NOMO-1 treated with DMSO at 0.1 percent for 48 hours (cell line): ENCODE data around the gene NFKBIL1.

Source experiments
- DNase-seq: peaks from one replicate; lab custom pipeline; 2025; ENCODE audit not compliant: unreplicated experiment; lab: John Stamatoyannopoulos, UW

Gene NFKBIL1

DNA sequence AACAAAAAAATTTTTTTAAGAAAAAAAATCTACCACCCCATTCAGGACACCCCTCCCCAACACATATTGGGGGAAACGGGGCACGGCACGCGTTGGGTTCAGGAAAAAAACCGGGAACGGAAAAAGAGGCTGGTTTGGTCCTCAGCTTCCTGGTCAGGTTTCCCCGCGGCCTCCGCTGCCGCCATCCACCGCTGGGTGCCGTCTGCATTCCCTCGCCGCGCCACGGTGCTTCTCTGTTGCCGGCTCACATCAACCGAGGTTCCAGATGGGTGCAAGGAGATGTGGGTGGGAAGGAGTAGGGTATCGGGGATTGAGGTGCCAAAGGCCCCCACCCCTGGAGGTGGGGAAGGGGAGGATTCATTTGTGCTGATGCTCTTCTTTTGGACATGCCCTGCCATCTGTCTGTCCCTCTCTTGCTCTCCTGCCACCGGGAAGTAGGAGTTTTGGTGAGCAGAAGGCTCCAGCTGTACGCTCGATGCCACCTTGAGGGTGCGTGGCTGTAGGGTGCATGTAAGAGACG, 12.8 kb upstream of the NFKBIL1 start:
- DNase-seq, result no peak

DNA sequence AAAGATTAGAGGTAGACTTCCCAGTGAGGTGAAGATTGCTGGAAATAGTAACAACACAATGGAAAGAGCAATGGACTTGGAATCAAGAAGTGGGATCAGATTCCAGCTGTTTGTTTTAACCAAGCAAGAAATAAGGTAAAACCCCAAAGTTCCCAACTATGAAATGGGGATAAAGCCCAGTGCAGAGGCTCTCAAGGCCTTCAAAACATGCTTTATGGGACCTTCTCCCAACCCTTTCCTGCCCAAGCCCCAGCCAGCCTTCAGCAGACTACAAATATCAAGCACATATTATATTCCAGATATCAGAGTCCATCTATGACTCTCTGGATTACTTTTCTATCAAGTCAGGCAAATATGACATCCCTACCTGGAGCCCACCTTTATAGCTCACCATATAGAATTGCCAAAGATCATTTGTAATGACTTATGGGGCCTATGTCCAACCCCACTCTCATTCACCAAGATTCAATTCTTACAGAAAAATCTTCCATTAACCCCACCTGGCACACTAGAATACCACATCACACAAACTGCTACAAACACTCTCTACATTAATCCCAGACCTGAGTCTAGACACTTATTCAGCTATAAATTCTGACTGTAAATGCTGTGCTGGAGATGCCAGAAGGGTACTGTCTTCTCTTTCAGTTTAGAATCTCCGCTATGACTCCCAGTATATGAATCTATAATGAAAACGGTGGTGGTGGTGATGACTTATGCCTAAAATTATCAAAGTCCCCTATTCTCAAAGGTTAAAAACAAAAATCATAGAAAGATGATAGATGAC, 11.7 kb upstream of the NFKBIL1 start:
- DNase-seq, result no peak

DNA sequence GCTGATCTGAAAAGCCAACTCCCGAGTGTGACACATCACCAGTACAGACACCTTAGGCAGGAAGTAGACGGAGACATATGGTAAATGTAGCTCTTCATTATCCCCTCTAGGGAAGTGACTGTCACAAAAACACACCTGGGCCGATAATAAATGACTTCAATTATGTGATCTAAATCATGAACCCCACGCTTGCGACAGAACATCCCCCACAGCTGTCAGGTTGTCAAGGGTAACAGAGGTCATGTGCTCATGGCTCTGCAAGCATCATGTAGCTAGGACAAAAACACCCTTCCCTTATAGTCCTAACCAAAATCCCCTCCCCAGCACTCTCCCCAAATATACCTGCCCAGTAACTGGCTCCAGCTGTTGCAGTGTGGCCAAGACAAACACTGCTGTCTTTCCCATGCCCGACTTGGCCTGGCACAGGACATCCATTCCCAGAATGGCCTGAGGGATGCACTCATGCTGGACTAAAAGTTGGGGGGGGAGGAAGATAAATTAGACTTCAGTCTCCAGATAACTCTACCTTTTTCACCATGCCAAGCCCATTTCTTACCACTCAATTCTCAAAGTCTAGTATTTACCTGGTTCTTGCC, 8.5 kb upstream of the NFKBIL1 start:
- DNase-seq, result no peak

DNA sequence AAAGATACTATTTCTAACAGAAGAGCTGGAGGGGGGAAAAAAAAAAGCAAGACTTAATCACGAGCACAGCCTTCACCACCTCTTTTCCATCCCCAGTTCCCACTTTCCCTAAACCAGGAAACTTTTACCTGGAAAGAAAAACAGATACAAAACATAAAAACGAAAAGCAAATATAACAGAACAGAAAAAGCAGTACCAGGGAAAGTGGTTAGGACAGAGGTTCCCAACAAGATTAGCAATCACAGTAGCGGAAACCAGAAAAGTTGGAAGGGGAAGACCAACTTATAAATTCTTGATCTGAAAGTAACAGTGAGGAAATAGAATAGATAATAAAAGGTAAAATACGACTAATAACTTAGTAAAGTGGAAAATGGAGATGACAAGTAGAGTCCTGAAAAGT, 6.8 kb upstream of the NFKBIL1 start:
- DNase-seq, result no peak

DNA sequence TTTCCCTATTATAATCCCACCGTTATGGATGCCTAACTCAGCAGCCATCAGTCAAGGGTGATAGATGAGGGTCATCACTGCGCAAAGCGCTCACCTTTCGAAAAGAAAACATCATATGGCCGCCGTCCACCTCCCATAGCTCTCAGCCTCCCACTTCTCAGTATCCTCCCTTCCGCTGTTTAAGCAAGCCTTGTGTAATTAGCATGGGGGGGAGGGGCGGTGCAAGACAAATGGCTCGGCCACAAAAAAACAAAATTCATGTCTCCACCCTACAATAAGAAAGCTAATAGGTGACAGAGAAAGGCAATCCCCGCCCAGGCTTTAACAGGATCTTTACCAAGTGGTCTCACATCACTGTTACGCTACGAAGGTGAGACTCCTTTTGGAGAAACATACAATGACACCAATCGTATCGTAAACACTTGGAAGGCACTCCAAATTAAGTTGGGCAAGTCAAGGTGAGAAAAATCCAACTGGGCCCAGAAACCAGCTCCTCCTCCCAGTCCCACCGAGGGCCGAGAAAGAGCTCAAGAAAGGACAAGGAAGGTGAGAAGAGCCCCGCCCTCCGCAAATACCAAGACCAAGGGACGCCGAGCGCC, 6.2 kb upstream of the NFKBIL1 start:
- DNase-seq, result peak; percentile 65

DNA sequence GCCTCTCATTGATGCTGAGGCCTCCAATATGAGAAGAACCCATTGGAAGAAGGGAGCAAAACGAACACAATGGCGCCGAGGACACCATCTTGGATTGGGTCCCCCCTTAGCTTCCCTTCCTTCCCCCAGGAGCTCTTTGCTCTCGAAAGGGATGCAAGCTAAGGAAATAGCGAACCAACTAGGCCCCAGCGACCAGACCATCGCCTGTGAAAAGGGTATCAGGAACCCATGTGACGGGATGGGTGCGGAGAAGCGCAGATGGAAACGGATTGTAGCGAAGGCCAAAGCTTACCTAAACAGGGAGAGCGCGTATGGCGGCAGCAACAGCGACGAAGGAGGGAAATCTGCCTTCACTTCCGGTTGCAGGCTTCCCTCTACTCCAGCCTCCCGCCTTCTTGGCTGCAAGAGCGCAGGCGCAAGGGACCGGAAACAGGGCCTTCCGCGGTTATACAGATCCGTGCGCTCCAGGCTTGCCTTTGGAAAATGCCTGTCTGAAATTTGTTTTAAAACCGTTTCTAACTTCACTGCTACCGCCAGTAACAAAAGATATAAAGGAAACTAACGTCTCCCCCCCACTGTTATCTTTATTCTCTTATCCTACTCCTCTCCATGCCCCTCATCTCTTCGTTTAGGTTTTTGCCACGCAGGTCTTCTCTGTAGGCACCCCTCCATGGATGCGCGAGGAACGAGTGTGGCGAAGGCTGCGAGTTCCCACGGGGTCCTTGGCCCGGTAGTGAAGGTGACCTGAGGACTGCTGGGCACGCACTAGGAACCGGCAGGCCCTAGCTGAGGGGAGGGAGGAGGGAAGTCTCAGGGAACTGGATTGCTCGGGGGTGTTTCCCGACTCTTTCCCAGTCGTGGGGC, 5.5 kb upstream of the NFKBIL1 start, which contains the start of gene DDX39B:
TSS of gene DDX39B (minus strand) at position 346 of the 864 bp plus-strand sequence. CDS start 1,471 bp downstream, outside the sequence.
- peak; percentile 95 for DNase-seq

DNA sequence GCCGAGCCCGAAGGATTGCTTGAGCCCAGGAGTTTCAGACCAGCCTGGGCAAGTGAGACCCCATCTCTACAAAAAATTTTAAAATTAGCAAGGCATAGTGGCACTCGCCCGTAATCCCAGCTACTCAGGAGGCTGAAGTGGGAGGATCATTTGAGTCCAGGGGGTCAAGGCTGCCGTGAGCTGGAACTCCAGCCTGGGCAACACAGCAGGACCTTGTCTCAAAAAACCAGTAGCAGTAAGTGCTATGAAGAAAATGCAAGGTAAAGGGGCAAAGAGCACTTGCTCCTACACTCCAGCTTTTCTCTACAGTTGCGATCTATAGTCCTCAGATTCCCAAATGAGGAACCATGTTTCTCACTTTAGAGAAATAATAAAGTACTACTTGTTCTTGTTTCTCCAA, 3.8 kb upstream of the NFKBIL1 start:
- no peak for DNase-seq

DNA sequence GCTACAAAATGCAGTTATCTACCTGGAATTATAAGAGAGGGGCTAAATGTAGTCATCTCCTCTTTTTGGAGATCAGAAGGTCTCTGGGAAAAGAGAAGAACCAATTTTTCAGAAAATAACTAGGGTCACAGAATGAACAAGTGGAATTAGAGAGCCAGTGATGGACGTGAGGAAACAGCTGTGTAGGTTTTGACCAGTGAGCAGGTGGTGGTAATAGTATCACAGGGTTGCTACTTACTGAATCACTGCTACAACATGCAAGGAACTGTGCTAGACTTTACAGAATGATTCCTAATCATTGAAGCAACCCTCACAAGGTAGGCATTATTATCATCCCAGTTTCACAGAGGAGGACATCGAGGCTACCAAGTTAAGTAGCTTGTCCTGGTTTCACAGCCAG, 2.7 kb upstream of the NFKBIL1 start:
- no peak for DNase-seq

DNA sequence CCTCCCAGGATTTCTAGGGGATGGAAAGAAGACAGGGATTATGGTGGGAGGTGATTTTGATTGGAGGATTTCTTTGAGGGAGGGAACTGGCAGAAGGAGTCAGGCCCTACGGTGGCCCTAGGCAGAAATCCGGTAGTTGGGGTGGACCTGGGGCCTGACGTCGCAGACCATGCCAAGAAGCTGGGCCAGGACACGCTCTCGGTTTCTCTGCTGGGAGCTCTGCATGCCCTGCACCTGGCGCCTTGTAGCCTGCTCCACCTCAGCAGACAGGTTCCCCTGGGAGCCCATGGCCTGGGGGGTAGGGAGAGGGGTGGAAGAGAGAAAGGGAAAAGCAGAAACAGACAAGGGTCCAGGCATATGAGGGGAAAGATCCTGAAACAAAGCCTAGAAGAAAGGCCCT, 2.1 kb upstream of the NFKBIL1 start:
- DNase-seq, result no peak

DNA sequence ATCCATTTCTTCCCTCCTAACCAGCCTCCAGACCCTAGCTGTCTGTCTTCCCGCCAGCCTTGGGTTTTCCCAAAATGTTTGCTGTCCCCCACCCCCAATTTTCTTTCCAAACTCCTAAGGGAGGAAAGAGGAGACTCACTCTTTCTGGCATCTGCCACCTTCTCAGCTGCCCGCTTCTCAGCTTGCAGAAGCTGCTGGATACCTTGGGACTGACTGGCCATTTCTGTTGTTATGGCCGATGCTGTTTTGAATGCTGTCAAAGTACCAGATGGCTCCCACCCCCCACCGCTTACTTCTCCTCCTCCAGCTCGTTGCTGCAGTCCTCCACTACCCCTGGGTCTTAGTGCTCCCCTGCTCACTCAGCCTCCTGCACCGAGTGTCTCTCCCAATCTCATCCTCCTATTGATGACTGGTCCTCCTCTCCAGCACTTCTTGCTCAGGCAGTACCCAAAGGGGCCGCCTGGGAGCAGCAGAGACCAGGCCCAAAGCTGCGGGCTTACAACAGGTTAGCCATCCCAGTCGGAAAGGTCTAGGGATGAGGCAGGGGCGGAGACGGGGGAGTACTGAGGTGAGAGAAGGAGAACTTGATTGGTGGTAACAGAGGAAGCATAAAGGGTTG, 960 bp upstream of the NFKBIL1 start, which contains the start of gene ATP6V1G2:
TSS of gene ATP6V1G2 (minus strand) at position 270 of the 619 bp plus-strand sequence. CDS start at position 221, 49 bp downstream.
- DNase-seq, result peak; percentile 87

DNA sequence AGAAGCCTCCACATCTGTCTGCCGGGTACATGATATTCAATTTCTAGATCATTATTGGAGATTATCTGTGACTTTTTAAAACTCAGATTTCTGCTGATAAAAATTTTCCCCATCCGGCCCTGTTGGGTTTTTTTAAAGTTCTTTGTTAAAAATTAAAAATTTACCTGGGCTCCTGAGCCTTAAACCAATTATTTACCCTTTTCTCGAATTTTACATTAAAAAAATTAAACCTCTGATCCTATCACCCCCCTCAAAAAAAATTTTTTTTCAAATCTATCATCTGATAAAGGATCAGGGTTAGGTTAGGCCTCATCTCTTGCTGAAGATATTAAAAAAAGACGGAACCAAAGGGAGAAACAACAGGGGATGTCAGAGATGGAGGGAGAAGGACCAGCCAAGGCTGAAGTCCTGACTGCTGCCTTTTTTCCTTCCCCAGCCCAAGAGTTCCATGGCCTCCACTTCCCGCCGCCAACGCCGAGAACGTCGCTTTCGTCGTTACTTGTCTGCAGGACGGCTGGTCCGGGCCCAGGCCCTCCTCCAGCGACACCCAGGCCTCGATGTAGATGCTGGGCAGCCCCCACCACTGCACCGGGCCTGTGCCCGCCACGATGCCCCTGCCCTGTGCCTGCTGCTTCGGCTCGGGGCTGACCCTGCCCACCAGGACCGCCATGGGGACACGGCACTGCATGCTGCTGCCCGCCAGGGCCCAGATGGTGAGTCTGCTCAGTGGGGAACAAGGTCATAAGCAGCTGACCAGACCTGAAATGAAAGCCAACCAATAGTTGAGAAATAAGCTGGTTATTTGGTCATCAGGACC, 527 bp downstream of the NFKBIL1 start:
- DNase-seq, result no peak

DNA sequence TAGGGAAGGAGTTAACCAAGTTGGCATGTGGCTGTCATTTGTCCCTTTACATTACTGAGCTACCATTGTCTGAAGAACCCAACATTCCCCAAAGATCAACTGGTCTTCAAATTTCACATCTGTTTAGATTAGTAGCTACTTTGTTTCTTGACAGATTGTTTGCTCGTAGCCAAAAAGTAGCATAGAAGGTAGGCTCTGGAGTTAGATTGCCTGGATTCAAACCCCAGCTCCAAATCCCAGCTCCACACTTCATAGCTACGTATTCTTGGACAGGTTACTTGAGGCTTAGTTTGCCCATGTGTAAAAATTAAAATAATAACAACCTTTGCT, 1.1 kb downstream of the NFKBIL1 start:
- no peak for DNase-seq

DNA sequence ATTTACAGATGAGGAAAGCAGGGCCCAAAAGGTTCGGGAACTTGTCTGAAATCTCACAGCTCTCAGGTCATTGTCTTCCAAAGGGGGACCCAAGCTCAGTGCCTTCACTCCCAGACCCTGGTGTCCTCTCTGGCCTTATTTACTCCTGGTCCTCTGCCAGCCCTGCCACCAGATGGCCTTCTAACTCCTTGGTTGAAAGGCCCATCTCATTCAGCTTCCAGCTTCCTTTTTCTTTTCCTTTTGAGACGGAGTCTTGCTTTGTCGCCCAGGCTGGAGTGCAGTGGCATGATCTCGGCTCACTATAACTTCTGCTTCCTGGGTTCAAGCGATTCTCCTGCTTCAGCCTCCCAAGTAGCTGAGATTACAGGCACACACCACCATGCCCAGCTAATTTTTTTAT, 4.0 kb downstream of the NFKBIL1 start:
- peak; percentile 80 for DNase-seq

DNA sequence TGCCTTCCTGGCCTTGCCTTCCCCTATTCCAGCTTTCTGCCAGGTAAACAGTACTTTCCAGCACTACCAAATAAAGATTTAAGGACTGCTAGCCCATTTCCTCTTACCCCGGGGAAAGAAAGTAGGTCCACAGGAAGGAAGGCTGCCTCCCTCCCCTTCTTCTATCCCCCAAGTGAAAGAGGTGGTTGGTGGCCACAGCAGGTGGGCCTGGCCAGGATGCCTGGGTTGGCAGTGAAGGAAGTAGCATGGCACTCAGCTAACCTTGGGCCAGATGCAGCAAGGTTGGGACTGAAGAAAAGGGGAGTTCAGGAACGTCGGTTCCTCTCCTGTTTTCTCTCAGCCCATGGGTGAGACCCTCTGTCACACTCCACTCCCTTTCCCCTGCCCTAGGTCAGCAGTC, 8.9 kb downstream of the NFKBIL1 start:
- no peak for DNase-seq

DNA sequence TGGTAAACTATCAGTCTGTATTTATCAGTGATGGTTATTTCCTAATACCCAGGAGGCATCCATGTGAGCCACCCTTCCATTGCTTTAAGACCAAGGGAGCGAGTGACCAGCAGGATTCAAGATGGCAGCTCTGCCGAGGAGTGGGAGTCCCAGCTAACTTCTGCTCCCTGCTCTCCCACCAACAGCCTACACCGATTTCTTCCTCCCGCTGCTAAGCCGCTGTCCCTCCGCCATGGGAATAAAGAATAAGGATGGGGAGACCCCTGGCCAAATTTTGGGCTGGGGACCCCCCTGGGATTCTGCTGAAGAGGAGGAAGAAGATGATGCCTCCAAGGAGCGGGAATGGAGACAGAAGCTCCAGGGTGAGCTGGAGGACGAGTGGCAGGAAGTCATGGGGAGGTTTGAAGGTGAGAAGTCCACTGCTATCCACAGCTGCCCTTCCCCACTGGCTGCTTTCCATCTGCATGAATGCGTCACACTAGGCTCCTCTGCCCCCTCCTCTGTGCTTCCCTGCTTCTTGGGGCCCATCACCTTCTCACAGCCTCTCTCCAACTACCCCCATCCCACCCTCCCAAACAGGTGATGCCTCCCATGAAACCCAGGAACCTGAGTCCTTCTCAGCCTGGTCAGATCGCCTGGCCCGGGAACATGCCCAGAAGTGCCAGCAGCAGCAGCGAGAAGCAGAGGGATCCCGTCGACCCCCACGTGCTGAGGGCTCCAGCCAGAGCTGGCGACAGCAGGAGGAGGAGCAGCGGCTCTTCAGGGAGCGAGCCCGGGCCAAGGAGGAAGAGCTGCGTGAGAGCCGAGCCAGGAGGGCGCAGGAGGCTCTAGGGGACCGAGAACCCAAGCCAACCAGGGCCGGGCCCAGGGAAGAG, 10.3 kb downstream of the NFKBIL1 start:
- DNase-seq, result no peak

DNA sequence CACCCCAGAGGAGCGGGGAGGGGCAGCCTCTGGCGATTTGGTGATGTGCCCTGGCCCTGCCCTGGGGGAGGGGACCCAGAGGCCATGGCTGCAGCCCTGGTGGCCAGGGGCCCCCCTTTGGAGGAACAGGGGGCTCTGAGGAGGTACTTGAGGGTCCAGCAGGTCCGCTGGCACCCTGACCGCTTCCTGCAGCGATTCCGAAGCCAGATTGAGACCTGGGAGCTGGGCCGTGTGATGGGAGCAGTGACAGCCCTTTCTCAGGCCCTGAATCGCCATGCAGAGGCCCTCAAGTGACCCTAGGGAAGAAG, 10.9 kb downstream of the NFKBIL1 start:
- no peak for DNase-seq

DNA sequence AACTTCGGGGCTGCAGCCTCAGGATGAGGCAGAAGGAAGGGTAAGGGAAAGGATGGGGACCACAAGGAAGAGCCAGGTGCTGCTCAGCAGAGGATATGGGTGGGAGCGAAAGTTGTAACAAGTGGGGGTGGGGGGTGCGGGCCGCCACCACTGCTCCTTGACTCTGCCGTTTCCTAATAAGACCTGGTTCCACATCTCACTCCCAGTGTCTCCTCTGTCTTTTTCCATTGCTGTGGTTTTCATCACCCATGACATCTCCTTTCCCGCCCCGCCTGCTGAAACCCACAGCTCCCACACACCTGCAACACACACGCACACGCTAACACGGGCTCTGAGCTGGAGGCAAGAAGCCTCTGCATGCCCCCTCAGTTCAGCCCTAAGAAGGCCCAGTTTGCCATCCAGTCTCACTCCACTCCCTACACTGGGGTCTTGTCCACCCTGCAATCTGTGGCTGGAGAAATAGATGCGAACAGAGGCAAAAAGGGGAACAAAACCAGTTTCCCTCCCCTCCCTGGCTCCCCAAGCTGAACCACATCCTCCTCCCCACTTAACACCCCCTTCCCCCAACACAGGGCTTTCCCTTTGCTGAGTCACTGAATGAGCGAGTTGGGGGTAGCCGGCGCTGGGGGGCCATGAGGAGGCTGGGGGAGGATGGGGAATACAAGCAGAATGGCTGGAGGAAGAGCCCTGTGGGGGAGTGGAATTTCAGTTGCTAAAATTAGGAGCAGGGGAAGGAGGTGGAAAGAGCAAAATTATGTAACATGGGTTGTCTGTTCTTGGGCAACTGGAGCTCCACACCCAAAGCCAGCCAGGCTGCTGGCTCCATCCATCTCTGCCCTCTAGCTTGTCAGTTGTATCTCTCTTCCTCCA, 11.5 kb downstream of the NFKBIL1 start:
- peak; percentile 99 for DNase-seq

DNA sequence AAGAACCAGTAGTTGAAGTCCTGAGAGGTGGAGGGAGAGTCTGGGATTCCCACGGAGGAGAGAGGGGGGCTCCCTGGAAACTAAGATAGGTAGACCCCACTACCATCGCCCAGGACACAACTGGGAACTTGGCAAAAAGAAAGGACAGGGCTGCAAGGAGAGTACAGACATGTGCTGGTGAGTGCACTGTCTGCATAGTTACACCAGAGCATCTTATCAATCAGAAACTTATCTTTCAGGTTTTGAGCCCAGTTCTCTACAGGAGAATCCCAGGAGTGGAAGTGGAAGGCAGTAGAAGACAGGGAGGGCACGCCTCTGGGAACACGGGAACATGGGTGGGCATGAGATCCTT, 12.2 kb downstream of the NFKBIL1 start:
- DNase-seq, result no peak
